ENCODE results near the gene EXOSC1. TPM values are rescaled to one million over a fixed set of nuclear protein-coding genes. Genes with fewer than 3 reads are reported as not detected.
A peak's percentile ranks its signal among the peaks of the same experiment; 100 is the strongest.

EXOSC1 gene
- total RNA-seq, 1 experiment from 2014 or later = 34.7 TPM

DNA sequence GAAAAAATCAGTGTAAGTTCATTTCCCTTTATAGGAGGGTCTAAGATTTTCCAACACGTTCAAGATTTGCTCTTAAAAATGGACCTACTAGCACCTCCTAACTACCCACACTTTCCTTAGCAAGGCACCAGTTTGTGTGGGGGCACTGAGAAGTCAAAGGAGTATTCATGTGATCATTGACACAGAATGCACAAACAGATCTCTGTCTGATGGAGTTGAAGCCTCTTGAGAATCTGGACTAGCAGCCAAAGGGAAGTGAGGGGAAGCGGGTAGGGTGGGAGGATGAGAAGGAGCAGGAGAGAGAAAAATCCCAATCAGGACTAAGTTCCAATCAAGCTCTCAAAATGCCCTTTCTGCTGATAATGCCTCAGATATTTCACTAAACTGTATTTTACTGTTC is 48.3 kb upstream of the EXOSC1 start:
- no peaks in the 10 kb centered on the region for H3K9me2 ChIP-seq (replicated peaks; ENCODE audit: low read length)
- CTCF ChIA-PET = no interaction called here
- no peak overlapping the region for H2AFZ ChIP-seq (ENCODE audit: low read length)
- no peak overlapping the region for H3K27ac ChIP-seq (ENCODE audit: low read length)
- peaks cover 89% of the 10 kb centered on the region for H3K79me2 ChIP-seq (ENCODE audit: low read length)
- TF ChIP-seq, protein P1, sequence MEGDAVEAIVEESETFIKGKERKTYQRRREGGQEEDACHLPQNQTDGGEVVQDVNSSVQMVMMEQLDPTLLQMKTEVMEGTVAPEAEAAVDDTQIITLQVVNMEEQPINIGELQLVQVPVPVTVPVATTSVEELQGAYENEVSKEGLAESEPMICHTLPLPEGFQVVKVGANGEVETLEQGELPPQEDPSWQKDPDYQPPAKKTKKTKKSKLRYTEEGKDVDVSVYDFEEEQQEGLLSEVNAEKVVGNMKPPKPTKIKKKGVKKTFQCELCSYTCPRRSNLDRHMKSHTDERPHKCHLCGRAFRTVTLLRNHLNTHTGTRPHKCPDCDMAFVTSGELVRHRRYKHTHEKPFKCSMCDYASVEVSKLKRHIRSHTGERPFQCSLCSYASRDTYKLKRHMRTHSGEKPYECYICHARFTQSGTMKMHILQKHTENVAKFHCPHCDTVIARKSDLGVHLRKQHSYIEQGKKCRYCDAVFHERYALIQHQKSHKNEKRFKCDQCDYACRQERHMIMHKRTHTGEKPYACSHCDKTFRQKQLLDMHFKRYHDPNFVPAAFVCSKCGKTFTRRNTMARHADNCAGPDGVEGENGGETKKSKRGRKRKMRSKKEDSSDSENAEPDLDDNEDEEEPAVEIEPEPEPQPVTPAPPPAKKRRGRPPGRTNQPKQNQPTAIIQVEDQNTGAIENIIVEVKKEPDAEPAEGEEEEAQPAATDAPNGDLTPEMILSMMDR (conservative IDR thresholded peaks at IDR 0.05; ENCODE audit: low read depth, low read length) = no peak
- TF ChIP-seq EZH2phosphoT487 (IDR thresholded peaks at IDR 0.05; ENCODE audit: borderline replicate concordance, low read length) (no peak), EZH2 (IDR thresholded peaks at IDR 0.05; ENCODE audit: low read length, unreplicated experiment) (no peak)
- H3K9ac ChIP-seq (ENCODE audit: low read length) = no peak overlapping the region
- no TSS peak for BruUV-seq (replicated peaks)
- peaks cover 11% of the 10 kb centered on the region for H3K4me1 ChIP-seq (ENCODE audit: insufficient read depth, low read length)
- ATAC-seq (no peak), DNase-seq (no peak)
- H3K4me3 ChIP-seq (ENCODE audit: low read length) = no peak overlapping the region
- no peaks in the 10 kb centered on the region for H3K9me3 ChIP-seq (ENCODE audit: low read length)
- H3K36me3 ChIP-seq (ENCODE audit: low read depth, low read length) = no peaks in the 10 kb centered on the region
- intact Hi-C loops (cut with micrococcal nuclease) = no loop called here
- H3K4me2 ChIP-seq (ENCODE audit: low read length) = peak overlapping the region; percentile 5; the same call in 1 of the 2 replicates
- H3F3A ChIP-seq (ENCODE audit: low read length, unreplicated experiment) = no peaks in the 10 kb centered on the region
- H3K27me3 ChIP-seq (ENCODE audit: low read length) = no peaks in the 10 kb centered on the region
- peaks cover 26% of the 10 kb centered on the region; the same call in 1 of the 2 replicates for H4K20me1 ChIP-seq (ENCODE audit: low read length)
- POLR2A ChIA-PET (ENCODE audit: unreplicated experiment) = no interaction called here

DNA sequence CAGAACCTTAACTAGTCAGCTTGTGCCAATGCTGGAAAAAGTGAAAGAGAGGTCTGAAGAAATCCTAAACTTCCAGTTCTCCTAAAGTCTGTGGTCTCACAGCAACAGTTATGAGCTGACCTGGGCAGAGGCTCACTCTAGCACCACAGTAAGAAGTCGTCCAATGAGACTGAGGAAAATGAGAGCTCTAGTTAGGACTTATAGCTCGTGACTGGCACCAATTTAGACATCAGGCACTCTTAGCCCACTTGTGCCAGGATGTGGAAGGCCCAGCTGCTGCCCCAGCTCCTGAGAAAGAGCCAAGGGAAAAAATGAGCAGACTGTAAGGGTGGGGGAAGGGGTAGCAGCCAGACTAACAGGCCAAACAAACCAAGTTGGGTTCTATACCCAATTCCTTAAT is 44.8 kb upstream of the EXOSC1 start:
- CTCF ChIA-PET = no interaction called here

DNA sequence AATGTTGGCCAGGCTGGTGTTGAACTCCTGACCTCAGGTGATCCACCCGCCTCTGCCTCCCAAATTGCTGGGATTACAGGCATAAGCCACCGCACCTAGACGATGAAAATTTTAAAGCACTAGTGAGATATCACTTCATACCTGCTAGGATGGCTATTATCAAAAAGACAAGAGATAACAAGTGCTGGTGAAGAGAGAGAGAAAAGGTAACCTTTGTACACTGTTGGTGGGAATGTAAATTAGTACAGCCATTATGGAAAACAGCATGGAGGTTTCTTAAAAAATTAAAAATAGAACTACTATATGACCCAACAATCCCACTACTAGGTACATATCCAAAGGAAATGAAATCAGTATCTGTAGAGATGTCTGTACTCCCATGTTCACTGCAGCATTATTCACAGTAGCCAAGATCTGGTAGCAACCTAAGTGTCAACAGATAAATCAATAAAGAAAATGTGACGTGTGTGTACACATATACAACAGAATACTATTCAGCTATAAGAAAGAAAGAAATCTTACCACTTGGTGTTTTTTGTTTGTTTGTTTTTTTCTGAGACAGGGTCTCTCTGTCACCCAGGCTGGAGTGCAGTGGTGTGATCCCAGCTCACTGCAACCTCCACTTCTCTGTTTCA is 40.0 kb upstream of the EXOSC1 start:
- POLR2A ChIA-PET (ENCODE audit: unreplicated experiment) = no interaction called here
- intact Hi-C loops (cut with micrococcal nuclease) = no loop called here
- H4K20me1 ChIP-seq (ENCODE audit: low read length) = no peaks in the 10 kb centered on the region

More for the DNA sequence above, 44.8 kb upstream of the EXOSC1 start:
- Histone ChIP-seq H2AFZ (ENCODE audit: low read length) (no peak overlapping the region), H3K36me3 (ENCODE audit: low read depth, low read length) (no peaks in the 10 kb centered on the region), H3F3A (ENCODE audit: low read length, unreplicated experiment) (no peaks in the 10 kb centered on the region), H3K9me2 (replicated peaks; ENCODE audit: low read length) (no peaks in the 10 kb centered on the region), H3K27me3 (ENCODE audit: low read length) (no peaks in the 10 kb centered on the region), H3K4me2 (ENCODE audit: low read length) (no peak overlapping the region), H3K9me3 (ENCODE audit: low read length) (no peaks in the 10 kb centered on the region), H3K27ac (ENCODE audit: low read length) (no peak overlapping the region), H3K4me3 (ENCODE audit: low read length) (no peak overlapping the region), H3K79me2 (ENCODE audit: low read length) (peaks cover 99% of the 10 kb centered on the region), H4K20me1 (ENCODE audit: low read length) (peaks cover 8% of the 10 kb centered on the region; the same call in 1 of the 2 replicates), H3K9ac (ENCODE audit: low read length) (no peak overlapping the region), H3K4me1 (ENCODE audit: insufficient read depth, low read length) (no peaks in the 10 kb centered on the region)
- DNase-seq (no peak), ATAC-seq (no peak)
- BruUV-seq (replicated peaks) = no TSS peak
- intact Hi-C loops (cut with micrococcal nuclease) = no loop called here
- no peak for TF ChIP-seq EZH2 (IDR thresholded peaks at IDR 0.05; ENCODE audit: low read length, unreplicated experiment)
- POLR2A ChIA-PET (ENCODE audit: unreplicated experiment) = no interaction called here

More for the DNA sequence above, 40.0 kb upstream of the EXOSC1 start:
- Histone ChIP-seq H3K9ac (ENCODE audit: low read length) (no peak overlapping the region), H3F3A (ENCODE audit: low read length, unreplicated experiment) (no peaks in the 10 kb centered on the region), H3K9me2 (replicated peaks; ENCODE audit: low read length) (no peaks in the 10 kb centered on the region), H3K9me3 (ENCODE audit: low read length) (no peaks in the 10 kb centered on the region), H3K27me3 (ENCODE audit: low read length) (no peaks in the 10 kb centered on the region), H2AFZ (ENCODE audit: low read length) (no peak overlapping the region), H3K79me2 (ENCODE audit: low read length) (peaks cover 75% of the 10 kb centered on the region), H3K27ac (ENCODE audit: low read length) (no peak overlapping the region), H3K36me3 (ENCODE audit: low read depth, low read length) (peaks cover under 1% of the 10 kb centered on the region; the same call in 1 of the 2 replicates), H3K4me2 (ENCODE audit: low read length) (no peak overlapping the region), H3K4me1 (ENCODE audit: insufficient read depth, low read length) (peaks cover 19% of the 10 kb centered on the region), H3K4me3 (ENCODE audit: low read length) (no peak overlapping the region)
- no TSS peak for BruUV-seq (replicated peaks)
- no peak for ATAC-seq
- CTCF ChIA-PET = no interaction called here
- no peak for DNase-seq
- TF ChIP-seq EZH2phosphoT487 (IDR thresholded peaks at IDR 0.05; ENCODE audit: borderline replicate concordance, low read length) (no peak), EZH2 (IDR thresholded peaks at IDR 0.05; ENCODE audit: low read length, unreplicated experiment) (no peak)
- TF ChIP-seq, protein P1 (conservative IDR thresholded peaks at IDR 0.05; ENCODE audit: low read depth, low read length) = no peak

Data from PC-3 (cell line).